H1 (cell line): Measurements from ENCODE around the gene PRR5.

Source experiments
- ATF2 ChIP-seq: IDR thresholded peaks from 2 replicates; pipeline ENCODE4 v1.6.1; 2012; ENCODE audit warnings: low read length, inconsistent platforms
- CEBPB ChIP-seq: IDR thresholded peaks from 2 replicates; pipeline ENCODE4 v1.6.1; 2012; ENCODE audit warnings: low read depth, low read length
- CREB1 ChIP-seq: IDR thresholded peaks from 2 replicates; pipeline ENCODE4 v1.6.1; 2012; ENCODE audit warnings: inconsistent platforms
- CTCF ChIP-seq, 3 experiments: IDR thresholded peaks; 1 replicate in 2 of 3; 2 replicates in 1 of 3; pipeline versions ENCODE4 v1.5.1 to v1.6.1; 2011; ENCODE audit warnings: low read length in 3 of 3, mild to moderate bottlenecking in 3 of 3, inconsistent platforms in 2 of 3, low read depth in 1 of 3, moderate library complexity in 1 of 3; ENCODE audit not compliant: insufficient read depth in 1 of 3; ENCODE audit errors: control extremely low read depth in 1 of 3
- EP300 ChIP-seq, 2 experiments: IDR thresholded peaks; 1 replicate in 1 of 2; 2 replicates in 1 of 2; pipeline ENCODE4 v1.6.1; 2011 to 2012; ENCODE audit warnings: low read depth in 2 of 2, low read length in 2 of 2, mild to moderate bottlenecking in 2 of 2, borderline replicate concordance in 1 of 2, inconsistent platforms in 1 of 2, moderate library complexity in 1 of 2
- GABPA ChIP-seq: IDR thresholded peaks from 2 replicates; pipeline ENCODE4 v1.6.1; 2011; ENCODE audit warnings: mild to moderate bottlenecking, low read length, moderate library complexity, borderline replicate concordance; ENCODE audit not compliant: insufficient read depth
- JUN ChIP-seq: IDR thresholded peaks from 2 replicates; pipeline ENCODE4 v1.6.1; 2011; ENCODE audit warnings: low read depth, mild to moderate bottlenecking, improper control_type of control experiment, low read length
- JUND ChIP-seq: IDR thresholded peaks from 2 replicates; pipeline ENCODE4 v1.6.1; 2011; ENCODE audit warnings: mild to moderate bottlenecking, improper control_type of control experiment, low read length
- MAX ChIP-seq: IDR thresholded peaks from 2 replicates; pipeline ENCODE4 v1.6.1; 2012; ENCODE audit warnings: inconsistent platforms
- POLR2A ChIP-seq, 2 experiments: IDR thresholded peaks; 1 replicate in 1 of 2; 2 replicates in 1 of 2; pipeline ENCODE4 v1.6.1; 2011; ENCODE audit warnings: low read depth in 2 of 2, low read length in 2 of 2, mild to moderate bottlenecking in 2 of 2; ENCODE audit errors: control extremely low read depth in 1 of 2
- SRF ChIP-seq: IDR thresholded peaks from 2 replicates; pipeline ENCODE4 v1.6.1; 2011; ENCODE audit warnings: mild to moderate bottlenecking, low read depth, low read length, moderate library complexity
- TBP ChIP-seq: IDR thresholded peaks from 2 replicates; pipeline ENCODE4 v1.6.1; 2011; ENCODE audit warnings: low read depth, low read length, improper control_type of control experiment
- TCF12 ChIP-seq: IDR thresholded peaks from 2 replicates; pipeline ENCODE4 v1.6.1; 2011; ENCODE audit warnings: low read depth, mild to moderate bottlenecking, low read length

GRCh38 chr22:44775862-44776261 lies 73.9 kb downstream of the PRR5 start:
- TF ChIP-seq JUN, result no peak
- TF ChIP-seq CREB1, result no peak
- no peak for TF ChIP-seq MAX
- TF ChIP-seq EP300 (IDR thresholded peaks at IDR 0.05; ENCODE audit: borderline replicate concordance in 1 of 2, low read depth in 2 of 2, low read length in 2 of 2), result no peak
- no peak for TF ChIP-seq CEBPB
- no peak for TF ChIP-seq CTCF (IDR thresholded peaks at IDR 0.05; ENCODE audit: control extremely low read depth in 1 of 3, insufficient read depth in 1 of 3, low read depth in 1 of 3, low read length in 3 of 3)
- TF ChIP-seq POLR2A (IDR thresholded peaks at IDR 0.05; ENCODE audit: control extremely low read depth in 1 of 2, low read depth in 2 of 2, low read length in 2 of 2), result no peak
- TF ChIP-seq ATF2, result no peak
- TF ChIP-seq GABPA, result no peak
- TF ChIP-seq TCF12, result no peak
- no peak for TF ChIP-seq SRF
- no peak for TF ChIP-seq TBP
- no peak for TF ChIP-seq JUND
